Measurements from ENCODE around the gene RAP1A.

DNA sequence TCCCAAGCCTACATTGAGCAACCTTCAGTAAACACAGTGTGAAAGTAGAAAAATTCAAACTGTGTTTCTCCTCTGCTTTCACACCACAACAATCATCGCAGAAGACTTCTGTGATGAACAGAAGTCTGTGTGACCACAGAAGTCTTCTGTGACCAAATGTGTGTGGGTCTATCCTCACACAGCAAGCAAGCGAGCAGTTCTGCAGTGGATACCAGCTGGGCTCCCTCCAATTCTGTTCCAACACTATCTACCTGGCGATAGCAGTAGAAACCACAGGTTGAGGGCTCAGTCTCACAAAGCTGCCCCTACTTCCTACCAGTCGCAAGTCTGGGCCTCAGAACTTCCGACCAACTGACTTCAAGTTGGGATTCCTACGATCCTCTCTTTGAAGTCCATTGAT, 21.0 kb upstream of the RAP1A start:
- TF ChIP-seq CTCF (IDR thresholded peaks at IDR 0.05; ENCODE audit: low read depth, low read length, missing input control): no peak
- no peak for TF ChIP-seq ATF3 (IDR thresholded peaks at IDR 0.05)
- TF ChIP-seq GABPA (IDR thresholded peaks at IDR 0.05 in 1 of 2, conservative IDR thresholded peaks at IDR 0.05 in 1 of 2): no peak
- no peak for TF ChIP-seq JUND (IDR thresholded peaks at IDR 0.05)
- TF ChIP-seq HNF4G (IDR thresholded peaks at IDR 0.05): no peak
- TF ChIP-seq EGR1 (IDR thresholded peaks at IDR 0.05; ENCODE audit: low read depth in 2 of 2): no peak
- TF ChIP-seq, protein P1, sequence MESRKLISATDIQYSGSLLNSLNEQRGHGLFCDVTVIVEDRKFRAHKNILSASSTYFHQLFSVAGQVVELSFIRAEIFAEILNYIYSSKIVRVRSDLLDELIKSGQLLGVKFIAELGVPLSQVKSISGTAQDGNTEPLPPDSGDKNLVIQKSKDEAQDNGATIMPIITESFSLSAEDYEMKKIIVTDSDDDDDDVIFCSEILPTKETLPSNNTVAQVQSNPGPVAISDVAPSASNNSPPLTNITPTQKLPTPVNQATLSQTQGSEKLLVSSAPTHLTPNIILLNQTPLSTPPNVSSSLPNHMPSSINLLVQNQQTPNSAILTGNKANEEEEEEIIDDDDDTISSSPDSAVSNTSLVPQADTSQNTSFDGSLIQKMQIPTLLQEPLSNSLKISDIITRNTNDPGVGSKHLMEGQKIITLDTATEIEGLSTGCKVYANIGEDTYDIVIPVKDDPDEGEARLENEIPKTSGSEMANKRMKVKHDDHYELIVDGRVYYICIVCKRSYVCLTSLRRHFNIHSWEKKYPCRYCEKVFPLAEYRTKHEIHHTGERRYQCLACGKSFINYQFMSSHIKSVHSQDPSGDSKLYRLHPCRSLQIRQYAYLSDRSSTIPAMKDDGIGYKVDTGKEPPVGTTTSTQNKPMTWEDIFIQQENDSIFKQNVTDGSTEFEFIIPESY (IDR thresholded peaks at IDR 0.05): no peak
- TF ChIP-seq RAD21 (IDR thresholded peaks at IDR 0.05): no peak
- no peak for TF ChIP-seq REST (IDR thresholded peaks at IDR 0.05)
- no peak for TF ChIP-seq FOXA1 (IDR thresholded peaks at IDR 0.05)
- TF ChIP-seq RXRA (IDR thresholded peaks at IDR 0.05): no peak

All from liver (tissue), 3 donors.